MG63 (cell line): ENCODE data around the gene ZNF445. TPM values are rescaled to one million over a fixed set of nuclear protein-coding genes. Genes with fewer than 3 reads are reported as not detected.

Source experiments
- DNase-seq: peaks from one replicate; pipeline ENCODE4 v3.0.0-alpha.2; 2020
- H3K27me3 ChIP-seq: fragments of 250-450 bp; sonication (Bioruptor Pico); 2 replicates; pipeline ENCODE4 v1.5.1; 2020; ENCODE audit warnings: mild to moderate bottlenecking, moderate library complexity
- H3K36me3 ChIP-seq: fragments of 250-450 bp; sonication (Bioruptor Pico); 2 replicates; pipeline ENCODE4 v1.5.1; 2020; ENCODE audit warnings: mild to moderate bottlenecking, moderate library complexity
- H3K4me3 ChIP-seq: fragments of 250-450 bp; sonication (Bioruptor Pico); 2 replicates; pipeline ENCODE4 v1.5.1; 2020; ENCODE audit warnings: mild to moderate bottlenecking, moderate library complexity
- H3K9me3 ChIP-seq: fragments of 250-450 bp; sonication (Bioruptor Pico); 2 replicates; pipeline ENCODE4 v1.5.1; 2020; ENCODE audit warnings: mild to moderate bottlenecking, moderate library complexity
- total RNA-seq: library from RNA; depleted of rRNA; stranded (reverse); fragments of >200 nt; shearing (Covaris generic); gene quantifications from 2 replicates; pipeline ENCODE4 v1.2.3, GENCODE V29; 2014; ENCODE audit warnings: low replicate concordance; rRNA removed

Gene ZNF445
- total RNA-seq, 1 experiment from 2014 or later, result 3.9 TPM

GRCh38 chr3:44396200-44397171 is 81.0 kb downstream of the ZNF445 start:
- no peak for DNase-seq
- H3K27me3 ChIP-seq, result no peaks in the 10 kb centered on the region
- H3K36me3 ChIP-seq, result no peaks in the 10 kb centered on the region
- H3K9me3 ChIP-seq, result no peaks in the 10 kb centered on the region
- no peak overlapping the region for H3K4me3 ChIP-seq

GRCh38 chr3:44395714-44396113 is 81.8 kb downstream of the ZNF445 start:
- Histone ChIP-seq H3K27me3 (no peaks in the 10 kb centered on the region), H3K4me3 (no peak overlapping the region), H3K9me3 (no peaks in the 10 kb centered on the region), H3K36me3 (no peaks in the 10 kb centered on the region)
- no peak for DNase-seq

GRCh38 chr3:44392489-44392888 is 85.0 kb downstream of the ZNF445 start:
- no peaks in the 10 kb centered on the region for H3K36me3 ChIP-seq
- no peaks in the 10 kb centered on the region for H3K9me3 ChIP-seq
- no peak for DNase-seq
- H3K4me3 ChIP-seq, result no peak overlapping the region
- H3K27me3 ChIP-seq, result no peaks in the 10 kb centered on the region

- no peaks in the 10 kb centered on the region for H3K27me3 ChIP-seq
- DNase-seq, result no peak
- H3K9me3 ChIP-seq, result no peaks in the 10 kb centered on the region
- no peak overlapping the region for H3K4me3 ChIP-seq
- H3K36me3 ChIP-seq, result no peaks in the 10 kb centered on the region
These were observed 90.1 kb downstream of the ZNF445 start for GRCh38 chr3:44387404-44387803.

Other genes starting within 250 kb of the ZNF445 start
- gene TOPAZ1, start 235.8 kb downstream of the ZNF445 start, total RNA-seq, result not detected in 2 replicates
- gene TCAIM, start 138.9 kb downstream of the ZNF445 start, total RNA-seq, result 15.2 and 31.4 TPM in 2 replicates
- not detected in 2 replicates for gene ZKSCAN7, start 77.5 kb upstream of the ZNF445 start, total RNA-seq
- gene ZNF660, start 107.3 kb upstream of the ZNF445 start, total RNA-seq, result not detected in 2 replicates
- gene ZNF197, start 147.4 kb upstream of the ZNF445 start, total RNA-seq, result 3.9 and 4.5 TPM in 2 replicates
- 5.3 and 6.8 TPM in 2 replicates for gene ZNF35, start 171.1 kb upstream of the ZNF445 start, total RNA-seq
- gene ZNF502, start 235.0 kb upstream of the ZNF445 start, total RNA-seq, result 0.89 and 2.9 TPM in 2 replicates